PC-3 (cell line): Measurements from ENCODE around the gene NDUFB10. TPM values are rescaled to one million over a fixed set of nuclear protein-coding genes. Genes with fewer than 3 reads are reported as not detected.

Source experiments
- ATAC-seq: fragments of 200-7000 bp; cut with Tn5 transposase; 2 replicates; pipeline ENCODE4 v1.9.1; 2020; ENCODE audit warnings: mild to moderate bottlenecking, moderate library complexity
- BruUV-seq: library from RNA; stranded (reverse); fragments of 400-500 nt; replicated peaks from 2 replicates; lab custom pipeline; 2021; lab: Mats Ljungman, UMichigan
- CTCF ChIA-PET: fragments of 300-600 bp; sonication (Branson Sonifier 250); formaldehyde crosslinking; loops from one replicate; lab custom pipeline; 2022; ENCODE audit warnings: antibody characterized with exemption; lab: Charles Lee
- POLR2A ChIA-PET: fragments of 300-600 bp; sonication (Branson Sonifier 250); formaldehyde crosslinking; loops from one replicate; lab custom pipeline; 2022; ENCODE audit warnings: antibody characterized with exemption; ENCODE audit not compliant: unreplicated experiment; lab: Charles Lee
- DNase-seq: peaks from one replicate; pipeline ENCODE4 v3.0.0-alpha.2; 2015
- H2AFZ ChIP-seq: fragments of 300-600 bp; sonication (generic); 2 replicates; pipeline ENCODE4 v1.6.0; 2016; ENCODE audit warnings: antibody characterized with exemption, low read length
- H3F3A ChIP-seq: fragments of 300-600 bp; sonication (generic); one replicate; pipeline ENCODE4 v1.6.0; 2017; ENCODE audit warnings: antibody characterized with exemption, low read length, control low read depth, mild to moderate bottlenecking; ENCODE audit not compliant: unreplicated experiment
- H3K27ac ChIP-seq: fragments of 300-600 bp; sonication (generic); 2 replicates; pipeline ENCODE4 v1.5.1; 2016; ENCODE audit warnings: mild to moderate bottlenecking, low read length
- H3K27me3 ChIP-seq: fragments of 300-600 bp; sonication (generic); 2 replicates; pipeline ENCODE4 v1.6.1; 2016; ENCODE audit warnings: low read length, mixed read lengths
- H3K36me3 ChIP-seq: fragments of 300-600 bp; sonication (generic); 2 replicates; pipeline ENCODE4 v1.6.1; 2016; ENCODE audit warnings: low read depth, mixed run types, low read length, mixed read lengths
- H3K4me1 ChIP-seq: fragments of 300-600 bp; sonication (generic); 2 replicates; pipeline ENCODE4 v1.5.1; 2016; ENCODE audit warnings: low read length; ENCODE audit not compliant: insufficient read depth
- H3K4me2 ChIP-seq: fragments of 300-600 bp; sonication (generic); 2 replicates; pipeline ENCODE4 v1.6.0; 2016; ENCODE audit warnings: low read length
- H3K4me3 ChIP-seq: fragments of 300-600 bp; sonication (generic); 2 replicates; pipeline ENCODE4 v1.5.1; 2016; ENCODE audit warnings: mild to moderate bottlenecking, low read length, mixed read lengths
- H3K79me2 ChIP-seq: fragments of 300-600 bp; sonication (generic); 2 replicates; pipeline ENCODE4 v1.6.1; 2017; ENCODE audit warnings: low read length, mixed read lengths
- H3K9ac ChIP-seq: fragments of 300-600 bp; sonication (generic); 2 replicates; pipeline ENCODE4 v1.6.0; 2016; ENCODE audit warnings: mild to moderate bottlenecking, low read length
- H3K9me2 ChIP-seq: fragments of 300-600 bp; sonication (generic); replicated peaks from 2 replicates; pipeline ENCODE4 v1.6.1; 2016; ENCODE audit warnings: mixed run types, low read length, mixed read lengths
- H3K9me3 ChIP-seq: fragments of 300-600 bp; sonication (generic); 2 replicates; pipeline ENCODE4 v1.6.1; 2016; ENCODE audit warnings: low read length, mixed read lengths
- H4K20me1 ChIP-seq: fragments of 300-600 bp; sonication (generic); 2 replicates; pipeline ENCODE4 v1.6.1; 2016; ENCODE audit warnings: low read length, mixed read lengths
- EZH2 ChIP-seq: fragments of 300-600 bp; sonication (generic); IDR thresholded peaks from one replicate; pipeline ENCODE4 v1.6.1; 2017; ENCODE audit warnings: antibody characterized with exemption, mild to moderate bottlenecking, low read length; ENCODE audit not compliant: unreplicated experiment
- EZH2phosphoT487 ChIP-seq: fragments of 300-600 bp; sonication (generic); IDR thresholded peaks from 2 replicates; pipeline ENCODE4 v1.6.1; 2018; ENCODE audit warnings: mild to moderate bottlenecking, antibody characterized with exemption, low read length, borderline replicate concordance
- intact Hi-C: fragments of 100-400 bp; cut with micrococcal nuclease; formaldehyde crosslinking; loops from 2 replicates; pipeline ENCODE4 v1.9.0; 2023
- total RNA-seq: library from RNA; depleted of rRNA; stranded (reverse); fragments of >200 nt; gene quantifications from 2 replicates; pipeline ENCODE4 v1.2.3, GENCODE V29; 2014
- TF ChIP-seq, protein P1 (sequence below): fragments of 300-600 bp; sonication (generic); conservative IDR thresholded peaks from 2 replicates; pipeline ENCODE4 v1.5.1; 2017; ENCODE audit warnings: antibody characterized with exemption, low read depth, mild to moderate bottlenecking, low read length

NDUFB10 gene
- total RNA-seq, 1 experiment from 2014 or later = 530 TPM

DNA sequence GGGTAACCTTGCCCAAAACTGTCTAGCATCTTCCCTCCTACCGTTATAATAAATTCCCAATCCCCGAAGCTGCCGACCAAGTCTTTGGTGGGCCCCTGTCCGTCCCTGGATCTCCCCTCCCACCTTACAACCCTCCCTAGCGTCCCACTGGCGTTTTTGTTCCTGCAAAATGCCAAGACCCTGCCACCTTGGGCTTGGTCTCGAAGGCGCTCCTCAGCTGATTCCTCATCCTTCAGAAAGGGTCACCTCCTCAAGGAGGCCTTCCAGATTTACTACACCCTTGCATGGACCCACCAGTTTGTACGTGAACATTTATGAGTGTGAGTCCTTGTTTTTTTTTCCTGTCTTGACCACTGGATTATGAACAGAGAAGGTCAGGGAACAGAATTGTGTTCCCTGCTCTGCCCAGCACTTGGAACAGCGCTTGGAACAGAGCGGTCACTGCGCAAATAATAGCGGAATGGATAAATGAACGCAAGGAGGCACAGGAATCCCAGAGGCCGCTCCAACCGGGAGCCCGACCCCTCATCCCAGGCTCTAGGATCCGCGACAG, 23.7 kb downstream of the NDUFB10 start:
- Histone ChIP-seq H3K4me2 (peak overlapping the region; percentile 95), H3K4me3 (peak overlapping the region; percentile 90), H3F3A (peaks cover 3% of the 10 kb centered on the region), H3K27ac (no peak overlapping the region), H3K79me2 (peaks cover 19% of the 10 kb centered on the region), H3K9me2 (no peaks in the 10 kb centered on the region), H3K9me3 (no peaks in the 10 kb centered on the region), H3K27me3 (no peaks in the 10 kb centered on the region), H3K9ac (no peak overlapping the region), H2AFZ (no peak overlapping the region), H3K36me3 (no peaks in the 10 kb centered on the region; the same call in 1 of the 2 replicates), H4K20me1 (no peaks in the 10 kb centered on the region), H3K4me1 (peaks cover 47% of the 10 kb centered on the region)
- intact Hi-C loops = no loop called here
- ATAC-seq (no peak), DNase-seq (no peak)
- TF ChIP-seq EZH2 = no peak
- TF ChIP-seq EZH2phosphoT487 = no peak
- TF ChIP-seq, protein P1, sequence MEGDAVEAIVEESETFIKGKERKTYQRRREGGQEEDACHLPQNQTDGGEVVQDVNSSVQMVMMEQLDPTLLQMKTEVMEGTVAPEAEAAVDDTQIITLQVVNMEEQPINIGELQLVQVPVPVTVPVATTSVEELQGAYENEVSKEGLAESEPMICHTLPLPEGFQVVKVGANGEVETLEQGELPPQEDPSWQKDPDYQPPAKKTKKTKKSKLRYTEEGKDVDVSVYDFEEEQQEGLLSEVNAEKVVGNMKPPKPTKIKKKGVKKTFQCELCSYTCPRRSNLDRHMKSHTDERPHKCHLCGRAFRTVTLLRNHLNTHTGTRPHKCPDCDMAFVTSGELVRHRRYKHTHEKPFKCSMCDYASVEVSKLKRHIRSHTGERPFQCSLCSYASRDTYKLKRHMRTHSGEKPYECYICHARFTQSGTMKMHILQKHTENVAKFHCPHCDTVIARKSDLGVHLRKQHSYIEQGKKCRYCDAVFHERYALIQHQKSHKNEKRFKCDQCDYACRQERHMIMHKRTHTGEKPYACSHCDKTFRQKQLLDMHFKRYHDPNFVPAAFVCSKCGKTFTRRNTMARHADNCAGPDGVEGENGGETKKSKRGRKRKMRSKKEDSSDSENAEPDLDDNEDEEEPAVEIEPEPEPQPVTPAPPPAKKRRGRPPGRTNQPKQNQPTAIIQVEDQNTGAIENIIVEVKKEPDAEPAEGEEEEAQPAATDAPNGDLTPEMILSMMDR = no peak
- BruUV-seq = no TSS peak
- ChIA-PET POLR2A (no interaction called here), CTCF (no interaction called here)

DNA sequence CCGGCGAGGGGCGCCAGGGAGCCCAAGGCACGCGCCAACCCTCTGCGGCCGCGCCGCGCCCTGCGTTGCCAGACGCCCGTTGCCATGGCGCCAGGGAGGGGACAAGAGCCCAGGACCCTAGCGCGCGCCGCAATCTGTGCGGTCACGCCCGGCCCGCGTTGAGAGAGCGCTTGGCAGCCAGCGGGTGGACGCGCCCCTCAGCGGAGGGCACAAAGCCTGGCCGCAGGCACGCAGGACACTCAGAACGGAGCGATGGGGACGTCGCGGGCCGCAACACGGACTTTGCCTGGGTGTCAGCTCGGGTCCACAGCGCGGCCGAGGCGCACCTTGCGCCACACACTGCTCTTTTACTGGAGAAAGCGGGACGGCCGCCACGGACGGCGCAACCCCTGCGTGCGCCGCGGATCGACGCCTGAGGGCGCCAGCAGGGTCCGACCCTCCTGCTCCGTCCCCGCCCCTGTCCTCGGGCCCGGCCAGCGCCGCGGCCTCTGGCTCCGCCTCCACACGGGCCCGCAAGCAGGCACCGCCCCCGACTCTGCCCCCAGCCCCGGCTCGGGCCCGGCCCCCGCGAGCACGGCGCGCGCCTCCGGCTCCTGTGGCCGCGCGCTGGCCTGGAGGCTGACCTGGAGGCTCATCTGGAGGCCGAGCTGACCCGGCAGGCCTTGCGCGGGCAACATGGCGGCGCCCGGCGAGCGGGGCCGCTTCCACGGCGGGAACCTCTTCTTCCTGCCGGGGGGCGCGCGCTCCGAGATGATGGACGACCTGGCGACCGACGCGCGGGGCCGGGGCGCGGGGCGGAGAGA, 24.4 kb downstream of the NDUFB10 start, which contains the start of gene GFER:
GFER (plus strand) TSS at position 650 of the 803 bp plus-strand sequence; CDS start at position 676, 26 bp downstream.
- peak; percentile 86 for DNase-seq
- ChIA-PET POLR2A (interaction anchor here (0.6 kb wide), 1 partner anchor 24 kb away, joined by 4 read pairs; no protein-coding TSS in a partner anchor), CTCF (no interaction called here)
- Histone ChIP-seq H2AFZ (peak within 1 kb of the TSS; percentile 72), H3K27ac (no peak within 1 kb of the TSS), H3K9me2 (no peaks in the 10 kb centered on the region), H3K4me2 (peak within 1 kb of the TSS; percentile 95), H3F3A (peaks cover 3% of the 10 kb centered on the region), H3K36me3 (no peaks in the 10 kb centered on the region; the same call in 1 of the 2 replicates), H3K4me1 (peaks cover 45% of the 10 kb centered on the region), H3K9me3 (no peaks in the 10 kb centered on the region), H4K20me1 (no peaks in the 10 kb centered on the region), H3K9ac (peak within 1 kb of the TSS; percentile 85), H3K27me3 (no peaks in the 10 kb centered on the region), H3K79me2 (peaks cover 19% of the 10 kb centered on the region), H3K4me3 (peak within 1 kb of the TSS; percentile 90)
- TF ChIP-seq EZH2 (no peak), EZH2phosphoT487 (0 out of 2 replicates have a peak, but pooled peaks have one; percentile 59)
- TF ChIP-seq, protein P1 = no peak; the same call in 1 of the 2 replicates
- BruUV-seq = no TSS peak
- peak; percentile 76 for ATAC-seq
- intact Hi-C loops = no loop called here
